IMR-90 (cell line): ENCODE data around the gene SUSD6. TPM values are rescaled to one million over a fixed set of nuclear protein-coding genes. Genes with fewer than 3 reads are reported as not detected.

ENCODE experiments used
- ATAC-seq: fragments of 200-7000 bp; cut with Tn5 transposase; 2 replicates; pipeline ENCODE4 v1.9.1; 2020; ENCODE audit warnings: low read depth, mild to moderate bottlenecking, moderate library complexity
- BruUV-seq: library from RNA; stranded (reverse); fragments of 400-500 nt; replicated peaks from 2 replicates; lab custom pipeline; 2021; lab: Mats Ljungman, UMichigan
- CTCF ChIA-PET: fragments of 300-600 bp; formaldehyde crosslinking; extraction: SDS; loops from one replicate; lab custom pipeline; 2021; ENCODE audit warnings: antibody characterized with exemption; lab: Yijun Ruan, JAX
- POLR2A ChIA-PET: fragments of 300-600 bp; sonication (Branson Sonifier 250); formaldehyde crosslinking; loops from one replicate; lab custom pipeline; 2022; ENCODE audit warnings: antibody characterized with exemption; ENCODE audit not compliant: unreplicated experiment; lab: Charles Lee
- DNase-seq: peaks from one replicate; pipeline ENCODE4 v3.0.0; 2013
- H2AFZ ChIP-seq: replicated peaks from 2 replicates; pipeline ENCODE3; 2013; ENCODE audit warnings: low read length, mild to moderate bottlenecking; ENCODE audit not compliant: poor library complexity
- H2AK5ac ChIP-seq: 2 replicates; pipeline ENCODE4 v1.6.1; 2013; ENCODE audit warnings: low read depth, low read length, inconsistent platforms
- H2AK9ac ChIP-seq: replicated peaks from 2 replicates; pipeline ENCODE3; 2013; ENCODE audit warnings: mild to moderate bottlenecking, low read depth, low read length, moderate library complexity; ENCODE audit not compliant: poor library complexity
- H2BK120ac ChIP-seq: 2 replicates; pipeline ENCODE4 v1.6.1; 2013; ENCODE audit warnings: low read depth, low read length, inconsistent platforms
- H2BK15ac ChIP-seq: 3 replicates; pipeline ENCODE4 v1.6.1; 2013; ENCODE audit warnings: low read depth, low read length, inconsistent platforms
- H2BK20ac ChIP-seq: 2 replicates; pipeline ENCODE4 v1.6.1; 2013; ENCODE audit warnings: low read depth, mild to moderate bottlenecking, inconsistent platforms, low read length, moderate library complexity
- H2BK5ac ChIP-seq: 2 replicates; pipeline ENCODE4 v1.6.1; 2013; ENCODE audit warnings: mild to moderate bottlenecking, low read depth, low read length, inconsistent platforms; ENCODE audit not compliant: poor library complexity, severe bottlenecking
- H3K14ac ChIP-seq: replicated peaks from 2 replicates; pipeline ENCODE4 v1.6.1; 2013; ENCODE audit warnings: low read depth, low read length, inconsistent platforms
- H3K18ac ChIP-seq: 2 replicates; pipeline ENCODE4 v1.6.1; 2013; ENCODE audit warnings: low read depth, low read length, control low read depth
- H3K23ac ChIP-seq: 2 replicates; pipeline ENCODE4 v1.6.1; 2013; ENCODE audit warnings: low read depth, low read length, inconsistent platforms
- H3K27ac ChIP-seq: 2 replicates; pipeline ENCODE4 v1.5.1; 2013; ENCODE audit warnings: mild to moderate bottlenecking, control low read depth, low read length; ENCODE audit not compliant: insufficient read depth
- H3K27me3 ChIP-seq: 2 replicates; pipeline ENCODE4 v1.6.1; 2013; ENCODE audit warnings: low read length; ENCODE audit not compliant: control insufficient read depth, insufficient read depth
- H3K36me3 ChIP-seq: 2 replicates; pipeline ENCODE4 v1.6.1; 2013; ENCODE audit warnings: low read length, mixed read lengths; ENCODE audit not compliant: control insufficient read depth, insufficient read depth
- H3K4ac ChIP-seq: 2 replicates; pipeline ENCODE4 v1.6.1; 2013; ENCODE audit warnings: low read depth, low read length, inconsistent platforms
- H3K4me1 ChIP-seq: 2 replicates; pipeline ENCODE4 v1.6.1; 2013; ENCODE audit warnings: low read length, mixed read lengths; ENCODE audit not compliant: control insufficient read depth, insufficient read depth
- H3K4me2 ChIP-seq: 2 replicates; pipeline ENCODE4 v1.6.1; 2013; ENCODE audit warnings: low read depth, mild to moderate bottlenecking, control low read depth, low read length, moderate library complexity
- H3K4me3 ChIP-seq: 2 replicates; pipeline ENCODE4 v1.5.1; 2013; ENCODE audit warnings: low read depth, mild to moderate bottlenecking, control low read depth, low read length, moderate library complexity; ENCODE audit not compliant: insufficient read depth
- H3K56ac ChIP-seq: 2 replicates; pipeline ENCODE4 v1.6.1; 2013; ENCODE audit warnings: low read length, inconsistent platforms; ENCODE audit not compliant: insufficient read depth; ENCODE audit errors: extremely low read depth
- H3K79me1 ChIP-seq, 2 experiments: 2 replicates each; pipeline ENCODE4 v1.6.1; 2013; ENCODE audit warnings: low read length in 2 of 2, inconsistent platforms in 1 of 2, low read depth in 1 of 2
- H3K9ac ChIP-seq: 2 replicates; pipeline ENCODE4 v1.6.1; 2013; ENCODE audit warnings: low read depth, low read length, control low read depth
- H3K9me1 ChIP-seq: 2 replicates; pipeline ENCODE4 v1.6.1; 2013; ENCODE audit warnings: low read length, inconsistent platforms; ENCODE audit not compliant: insufficient read depth
- H3K9me3 ChIP-seq: 2 replicates; pipeline ENCODE4 v1.6.1; 2013; ENCODE audit warnings: low read length; ENCODE audit not compliant: control insufficient read depth, insufficient read depth
- H4K20me1 ChIP-seq: 2 replicates; pipeline ENCODE4 v1.6.1; 2013; ENCODE audit warnings: low read length, inconsistent platforms; ENCODE audit not compliant: insufficient read depth
- H4K5ac ChIP-seq: 2 replicates; pipeline ENCODE4 v1.6.1; 2013; ENCODE audit warnings: mild to moderate bottlenecking, low read depth, low read length, control low read depth
- H4K8ac ChIP-seq, 2 experiments: 2 replicates each; pipeline ENCODE4 v1.6.1; 2013; ENCODE audit warnings: low read depth in 2 of 2, low read length in 2 of 2, control low read depth in 1 of 2, inconsistent platforms in 1 of 2
- H4K91ac ChIP-seq: 2 replicates; pipeline ENCODE4 v1.6.1; 2013; ENCODE audit warnings: low read depth, low read length, inconsistent platforms; ENCODE audit not compliant: insufficient read depth
- BHLHE40 ChIP-seq: fragments of 150-350 bp; IDR thresholded peaks from 2 replicates; pipeline ENCODE4 v1.6.1; 2016; ENCODE audit warnings: mild to moderate bottlenecking, low read depth, low read length
- CEBPB ChIP-seq: IDR thresholded peaks from 2 replicates; pipeline ENCODE4 v1.6.1; 2012; ENCODE audit warnings: low read depth, low read length, improper control_type of control experiment
- CHD1 ChIP-seq: IDR thresholded peaks from 2 replicates; pipeline ENCODE4 v1.6.1; 2012; ENCODE audit warnings: low read depth, low read length, improper control_type of control experiment
- CTCF ChIP-seq: conservative IDR thresholded peaks from 2 replicates; pipeline ENCODE4 v1.5.1; 2012; ENCODE audit warnings: mild to moderate bottlenecking, low read depth, low read length, improper control_type of control experiment
- ELK1 ChIP-seq: fragments of 150-350 bp; IDR thresholded peaks from 2 replicates; pipeline ENCODE4 v1.6.1; 2016; ENCODE audit warnings: low read depth, mild to moderate bottlenecking, low read length, moderate library complexity, borderline replicate concordance
- FOS ChIP-seq: fragments of 150-350 bp; IDR thresholded peaks from 2 replicates; pipeline ENCODE4 v1.6.1; 2016; ENCODE audit warnings: low read depth, low read length
- MAFK ChIP-seq: IDR thresholded peaks from 2 replicates; pipeline ENCODE4 v1.6.1; 2012; ENCODE audit warnings: low read depth, low read length, improper control_type of control experiment
- MAZ ChIP-seq: IDR thresholded peaks from 2 replicates; pipeline ENCODE4 v1.6.1; 2012; ENCODE audit warnings: low read depth, mild to moderate bottlenecking, low read length, improper control_type of control experiment, moderate library complexity, borderline replicate concordance
- MXI1 ChIP-seq: IDR thresholded peaks from 2 replicates; pipeline ENCODE4 v1.6.1; 2012; ENCODE audit warnings: low read depth, mild to moderate bottlenecking, low read length, moderate library complexity, borderline replicate concordance
- NFE2L2 ChIP-seq: fragments of 150-350 bp; IDR thresholded peaks from 2 replicates; pipeline ENCODE4 v1.6.1; 2016; ENCODE audit warnings: low read depth, mild to moderate bottlenecking, low read length
- POLR2A ChIP-seq: IDR thresholded peaks from 2 replicates; pipeline ENCODE4 v1.6.1; 2012; ENCODE audit warnings: mild to moderate bottlenecking, low read depth, low read length
- RAD21 ChIP-seq: IDR thresholded peaks from 2 replicates; pipeline ENCODE4 v1.6.1; 2012; ENCODE audit warnings: low read length, improper control_type of control experiment
- RCOR1 ChIP-seq: IDR thresholded peaks from 2 replicates; pipeline ENCODE4 v1.6.1; 2012; ENCODE audit warnings: mild to moderate bottlenecking, low read length, improper control_type of control experiment; ENCODE audit not compliant: insufficient replicate concordance
- RFX5 ChIP-seq: IDR thresholded peaks from 2 replicates; pipeline ENCODE4 v1.8.0; 2012; ENCODE audit warnings: low read depth, mild to moderate bottlenecking, low read length, moderate library complexity
- SMC3 ChIP-seq: fragments of 150-350 bp; IDR thresholded peaks from 2 replicates; pipeline ENCODE4 v1.6.1; 2016; ENCODE audit warnings: low read depth, mild to moderate bottlenecking, antibody characterized with exemption, low read length, moderate library complexity
- WGBS, 2 experiments: methylation state at CpG; one replicate each; pipeline versions ENCODE4 v1.1.5 to v1.1.7; 2013; ENCODE audit warnings: missing lambda C conversion rate in 2 of 2; ENCODE audit not compliant: insufficient read length in 1 of 2; ENCODE audit errors: extremely low coverage in 2 of 2; 5-methylcytosine and 5-hydroxymethylcytosine counted together
- dilution Hi-C: fragments of 300-500 bp; cut with HindIII; formaldehyde crosslinking; loops from one replicate; pipeline ENCODE4 v1.14.3; 2018; ENCODE audit warnings: low sequenced_read_pairs; ENCODE audit not compliant: unreplicated experiment
- in situ Hi-C: fragments of 300-500 bp; cut with MboI; formaldehyde crosslinking; loops from 3 replicates; pipeline ENCODE4 v1.14.3; 2019; ENCODE audit warnings: low sequenced_read_pairs, inconsistent platforms, mixed read lengths
- intact Hi-C: fragments of 100-400 bp; cut with micrococcal nuclease; formaldehyde crosslinking; loops from 2 replicates; pipeline ENCODE4 v1.10.0; 2022
- polyA plus RNA-seq, 3 experiments: library from polyadenylated mRNA; depleted of rRNA; stranded (reverse); fragments of >200 nt; gene quantifications; 2 replicates each; pipeline ENCODE4 v1.2.3, GENCODE V29; 2012; ENCODE audit warnings: low replicate concordance in 1 of 3
- total RNA-seq: library from RNA; depleted of rRNA; stranded (reverse); fragments of >200 nt; gene quantifications from 2 replicates; pipeline ENCODE4 v1.2.3, GENCODE V29; 2012
- TF ChIP-seq, protein P1 (sequence below): fragments of 150-350 bp; IDR thresholded peaks from 2 replicates; pipeline ENCODE4 v1.6.1; 2017; ENCODE audit warnings: mild to moderate bottlenecking, antibody characterized with exemption, low read length, low read depth

The SUSD6 gene
- total and polyA plus RNA-seq, 2 of the 4 experiments (the other 2 are of a cell fraction) = 2.3 to 10.1 TPM

- Histone ChIP-seq H3K4me2 (no peak overlapping the region), H2BK120ac (peak overlapping the region; percentile 2; the same call in 1 of the 2 replicates), H4K5ac (no peak overlapping the region), H3K4me3 (no peak overlapping the region), H4K20me1 (no peaks in the 10 kb centered on the region), H2BK15ac (no peak overlapping the region; the same call in 2 of the 3 replicates), H2BK20ac (no peak overlapping the region), H3K9me1 (0 out of 2 replicates have a peak, but pooled peaks cover 6% of the 10 kb centered on the region), H3K56ac (no peak overlapping the region), H3K18ac (no peak overlapping the region), H3K23ac (no peak overlapping the region), H4K91ac (no peak overlapping the region), H2BK5ac (no peak overlapping the region), H4K8ac (no peak overlapping the region), H2AK9ac (no peak overlapping the region), H3K14ac (no peak overlapping the region), H3K27me3 (peaks cover 8% of the 10 kb centered on the region), H3K9me3 (no peaks in the 10 kb centered on the region), H3K79me1 (no peaks in the 10 kb centered on the region), H3K9ac (no peak overlapping the region), H3K27ac (no peak overlapping the region), H2AFZ (no peak overlapping the region), H2AK5ac (no peak overlapping the region), H3K36me3 (no peaks in the 10 kb centered on the region), H3K4ac (no peak overlapping the region), H3K4me1 (no peaks in the 10 kb centered on the region)
- ChIA-PET CTCF (no interaction called here), POLR2A (no interaction called here)
- no peak for ATAC-seq
- in situ Hi-C loops = loop anchor here (5.0 to 25.0 kb wide), 2 partner anchors 144 to 429 kb away; no protein-coding TSS in a partner anchor
- intact Hi-C loops = no loop called here
- BruUV-seq = no TSS peak
- no peak for DNase-seq
- dilution Hi-C loops = no loop called here
- TF ChIP-seq MAFK = no peak
- TF ChIP-seq RCOR1 = no peak
- TF ChIP-seq CHD1 = no peak
- TF ChIP-seq CEBPB = no peak
- no peak for TF ChIP-seq RFX5
- no peak for TF ChIP-seq NFE2L2
- no peak for TF ChIP-seq MXI1
- no peak for TF ChIP-seq MAZ
- no peak for TF ChIP-seq FOS
- no peak for TF ChIP-seq SMC3
- TF ChIP-seq ELK1 = no peak
- no peak for TF ChIP-seq RAD21
- TF ChIP-seq POLR2A = no peak
- TF ChIP-seq, protein P1, sequence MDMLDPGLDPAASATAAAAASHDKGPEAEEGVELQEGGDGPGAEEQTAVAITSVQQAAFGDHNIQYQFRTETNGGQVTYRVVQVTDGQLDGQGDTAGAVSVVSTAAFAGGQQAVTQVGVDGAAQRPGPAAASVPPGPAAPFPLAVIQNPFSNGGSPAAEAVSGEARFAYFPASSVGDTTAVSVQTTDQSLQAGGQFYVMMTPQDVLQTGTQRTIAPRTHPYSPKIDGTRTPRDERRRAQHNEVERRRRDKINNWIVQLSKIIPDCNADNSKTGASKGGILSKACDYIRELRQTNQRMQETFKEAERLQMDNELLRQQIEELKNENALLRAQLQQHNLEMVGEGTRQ = no peak
- no peak for TF ChIP-seq BHLHE40
- TF ChIP-seq CTCF = no peak
- 60% methylated on average over 2 of the region's 4 CpGs; no CpG with 5 or more reads in 1 of the 2 experiments for WGBS, 2 experiments
Observed at GRCh38 chr14:69582829-69583228, 28.6 kb upstream of the SUSD6 start.
